ENCODE measurements around the gene FASN. TPM values are rescaled to one million over a fixed set of nuclear protein-coding genes. Genes with fewer than 3 reads are reported as not detected.

Gene FASN
- total and polyA plus RNA-seq, 2 experiments from 2014 or later = 12.7 to 38.2 TPM

- H3K4me1 ChIP-seq (ENCODE audit: insufficient read depth) = no peaks in the 10 kb centered on the region; the same call in 1 of the 2 replicates
These were observed 7.4 kb upstream of the FASN start for GRCh38 chr17:82105417-82105881.

GRCh38 chr17:82104797-82105416, 6.9 kb upstream of the FASN start:
- Histone ChIP-seq H3K36me3 (ENCODE audit: low read depth) (no peaks in the 10 kb centered on the region), H3K4me3 (no peak overlapping the region), H3K27ac (no peak overlapping the region), H2AFZ (no peak overlapping the region), H3K4me1 (ENCODE audit: insufficient read depth) (no peaks in the 10 kb centered on the region; the same call in 1 of the 2 replicates), H3K9ac (no peak overlapping the region), H3K79me2 (ENCODE audit: insufficient read depth) (no peaks in the 10 kb centered on the region), H3K9me3 (ENCODE audit: low read depth) (no peaks in the 10 kb centered on the region), H3F3A (ENCODE audit: insufficient read depth) (no peaks in the 10 kb centered on the region), H4K20me1 (ENCODE audit: insufficient read depth) (no peaks in the 10 kb centered on the region), H3K4me2 (ENCODE audit: unreplicated experiment) (no peak overlapping the region), H3K9me2 (ENCODE audit: insufficient read depth) (no peaks in the 10 kb centered on the region), H3K27me3 (replicated peaks; ENCODE audit: insufficient read depth) (no peaks in the 10 kb centered on the region)
- in situ Hi-C loops (cut with MboI) = no loop called here
- no peak for TF ChIP-seq EZH2 (IDR thresholded peaks at IDR 0.05; ENCODE audit: insufficient read depth, poor library complexity, severe bottlenecking)
- TF ChIP-seq EZH2phosphoT487 (IDR thresholded peaks at IDR 0.05; ENCODE audit: insufficient read depth, low read depth) = no peak
- 82 to 89% methylated on average over 11 of the region's 11 CpGs for WGBS, 2 experiments (ENCODE audit: low coverage in 1 of 2, low lambda C conversion rate in 2 of 2, missing lambda C conversion rate in 2 of 2)
- DNase-seq = no peak

More at GRCh38 chr17:82105417-82105881, 7.4 kb upstream of the FASN start:
- no peaks in the 10 kb centered on the region for H3K36me3 ChIP-seq (ENCODE audit: low read depth)
- H3K4me3 ChIP-seq = no peak overlapping the region
- H3K27me3 ChIP-seq (replicated peaks; ENCODE audit: insufficient read depth) = no peaks in the 10 kb centered on the region
- no peaks in the 10 kb centered on the region for H4K20me1 ChIP-seq (ENCODE audit: insufficient read depth)
- H3K4me2 ChIP-seq (ENCODE audit: unreplicated experiment) = no peak overlapping the region
- 89 to 93% methylated on average over 13 of the region's 13 CpGs for WGBS, 2 experiments (ENCODE audit: low coverage in 1 of 2, low lambda C conversion rate in 2 of 2, missing lambda C conversion rate in 2 of 2)
- H3K27ac ChIP-seq = no peak overlapping the region
- no peaks in the 10 kb centered on the region for H3K79me2 ChIP-seq (ENCODE audit: insufficient read depth)
- H3F3A ChIP-seq (ENCODE audit: insufficient read depth) = no peaks in the 10 kb centered on the region
- in situ Hi-C loops (cut with MboI) = no loop called here
- H2AFZ ChIP-seq = no peak overlapping the region
- DNase-seq = no peak
- no peak for TF ChIP-seq EZH2 (IDR thresholded peaks at IDR 0.05; ENCODE audit: insufficient read depth, poor library complexity, severe bottlenecking)
- TF ChIP-seq EZH2phosphoT487 (IDR thresholded peaks at IDR 0.05; ENCODE audit: insufficient read depth, low read depth) = no peak
- H3K9me2 ChIP-seq (ENCODE audit: insufficient read depth) = no peaks in the 10 kb centered on the region
- H3K9me3 ChIP-seq (ENCODE audit: low read depth) = no peaks in the 10 kb centered on the region
- H3K9ac ChIP-seq = no peak overlapping the region

GRCh38 chr17:82103553-82104451, 5.8 kb upstream of the FASN start:
- H3K27ac ChIP-seq = no peak overlapping the region
- DNase-seq = peak; percentile 27
- no peaks in the 10 kb centered on the region for H4K20me1 ChIP-seq (ENCODE audit: insufficient read depth)
- no peak overlapping the region for H3K9ac ChIP-seq
- no peak overlapping the region for H2AFZ ChIP-seq
- in situ Hi-C loops (cut with MboI) = no loop called here
- H3F3A ChIP-seq (ENCODE audit: insufficient read depth) = no peaks in the 10 kb centered on the region
- TF ChIP-seq EZH2phosphoT487 (IDR thresholded peaks at IDR 0.05; ENCODE audit: insufficient read depth, low read depth) (no peak), EZH2 (IDR thresholded peaks at IDR 0.05; ENCODE audit: insufficient read depth, poor library complexity, severe bottlenecking) (no peak)
- H3K4me3 ChIP-seq = no peak overlapping the region
- peaks cover 4% of the 10 kb centered on the region; the same call in 1 of the 2 replicates for H3K4me1 ChIP-seq (ENCODE audit: insufficient read depth)
- no peaks in the 10 kb centered on the region for H3K9me2 ChIP-seq (ENCODE audit: insufficient read depth)
- no peak overlapping the region for H3K4me2 ChIP-seq (ENCODE audit: unreplicated experiment)
- H3K9me3 ChIP-seq (ENCODE audit: low read depth) = no peaks in the 10 kb centered on the region
- 51 to 52% methylated on average over 23 to 24 of the region's 24 CpGs for WGBS, 2 experiments (ENCODE audit: low coverage in 1 of 2, low lambda C conversion rate in 2 of 2, missing lambda C conversion rate in 2 of 2)
- no peaks in the 10 kb centered on the region for H3K36me3 ChIP-seq (ENCODE audit: low read depth)
- H3K27me3 ChIP-seq (replicated peaks; ENCODE audit: insufficient read depth) = no peaks in the 10 kb centered on the region
- no peaks in the 10 kb centered on the region for H3K79me2 ChIP-seq (ENCODE audit: insufficient read depth)

- Histone ChIP-seq H3K4me2 (ENCODE audit: unreplicated experiment) (no peak overlapping the region), H3K4me3 (no peak overlapping the region), H3K9me2 (ENCODE audit: insufficient read depth) (no peaks in the 10 kb centered on the region), H3K36me3 (ENCODE audit: low read depth) (no peaks in the 10 kb centered on the region), H2AFZ (no peak overlapping the region), H3K4me1 (ENCODE audit: insufficient read depth) (peaks cover 4% of the 10 kb centered on the region; the same call in 1 of the 2 replicates), H3K9ac (no peak overlapping the region), H3K79me2 (ENCODE audit: insufficient read depth) (peaks cover 6% of the 10 kb centered on the region), H4K20me1 (ENCODE audit: insufficient read depth) (no peaks in the 10 kb centered on the region), H3F3A (ENCODE audit: insufficient read depth) (no peaks in the 10 kb centered on the region), H3K27me3 (replicated peaks; ENCODE audit: insufficient read depth) (no peaks in the 10 kb centered on the region), H3K9me3 (ENCODE audit: low read depth) (no peaks in the 10 kb centered on the region), H3K27ac (no peak overlapping the region)
- no peak for TF ChIP-seq EZH2 (IDR thresholded peaks at IDR 0.05; ENCODE audit: insufficient read depth, poor library complexity, severe bottlenecking)
- TF ChIP-seq EZH2phosphoT487 (IDR thresholded peaks at IDR 0.05; ENCODE audit: insufficient read depth, low read depth) = no peak
- WGBS, 2 experiments (ENCODE audit: low coverage in 1 of 2, low lambda C conversion rate in 2 of 2, missing lambda C conversion rate in 2 of 2) = 70 to 74% methylated on average over 16 to 18 of the region's 18 CpGs
- no peak for DNase-seq
- in situ Hi-C loops (cut with MboI) = no loop called here
These were observed 4.0 kb upstream of the FASN start for GRCh38 chr17:82101767-82102679.

Data from GM23248 (cell line).